ENCODE data around the gene SSBP3. TPM values are rescaled to one million over a fixed set of nuclear protein-coding genes. Genes with fewer than 3 reads are reported as not detected.

Gene SSBP3
- total and polyA plus RNA-seq, 2 of the 13 experiments (the other 11 are each of a cell fraction or from before 2014, with no cell fraction given): 8.5 to 17.6 TPM

DNA sequence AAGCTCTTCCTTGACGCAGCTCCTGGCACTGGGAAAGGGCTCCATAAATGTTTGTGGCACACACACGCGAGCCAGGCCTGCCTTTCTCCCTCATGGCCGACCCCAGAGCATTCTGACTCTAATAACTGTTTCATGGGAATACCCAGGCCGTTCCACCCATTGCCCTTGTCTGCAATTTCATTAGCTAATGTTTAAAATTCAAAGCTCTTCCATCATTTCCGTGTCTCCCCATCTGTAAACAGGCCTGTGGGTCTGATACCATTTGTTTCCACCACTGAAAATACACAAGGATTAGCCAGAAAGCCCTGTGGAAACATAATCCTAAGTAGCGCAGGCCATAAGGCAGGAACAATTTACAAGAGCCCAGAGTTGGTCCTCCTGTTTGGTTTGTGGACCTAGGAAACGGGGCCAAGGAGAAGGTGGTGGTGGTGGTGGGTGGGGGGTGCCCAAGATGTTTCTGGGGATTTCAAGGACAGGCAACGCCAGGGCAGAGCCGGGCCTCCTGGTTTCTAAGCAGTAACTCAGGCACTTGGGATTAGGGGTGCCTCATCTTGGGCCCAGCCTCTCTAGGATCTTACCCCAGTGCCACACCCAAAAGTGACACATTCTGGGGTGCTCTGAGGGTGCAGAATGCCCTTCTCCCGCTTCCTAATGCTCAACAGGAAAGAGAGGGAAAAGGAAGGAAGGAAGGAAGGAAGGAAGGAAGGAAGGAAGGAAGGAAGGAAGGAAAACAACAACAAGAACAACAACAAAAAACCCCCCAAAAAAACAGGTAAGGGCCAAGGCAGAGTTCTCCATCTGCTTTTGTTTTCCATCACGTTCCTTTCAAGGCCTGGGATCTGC lies 79.4 kb downstream of the SSBP3 start (continued):
- TF ChIP-seq ZNF883 (CRISPR knock-in tag; IDR thresholded peaks at IDR 0.05; ENCODE audit: not compliant biosample characterization): no peak
- TF ChIP-seq, protein P1, sequence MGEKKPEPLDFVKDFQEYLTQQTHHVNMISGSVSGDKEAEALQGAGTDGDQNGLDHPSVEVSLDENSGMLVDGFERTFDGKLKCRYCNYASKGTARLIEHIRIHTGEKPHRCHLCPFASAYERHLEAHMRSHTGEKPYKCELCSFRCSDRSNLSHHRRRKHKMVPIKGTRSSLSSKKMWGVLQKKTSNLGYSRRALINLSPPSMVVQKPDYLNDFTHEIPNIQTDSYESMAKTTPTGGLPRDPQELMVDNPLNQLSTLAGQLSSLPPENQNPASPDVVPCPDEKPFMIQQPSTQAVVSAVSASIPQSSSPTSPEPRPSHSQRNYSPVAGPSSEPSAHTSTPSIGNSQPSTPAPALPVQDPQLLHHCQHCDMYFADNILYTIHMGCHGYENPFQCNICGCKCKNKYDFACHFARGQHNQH (CRISPR knock-in tag; IDR thresholded peaks at IDR 0.05): no peak
- no peak for TF ChIP-seq DMAP1 (CRISPR knock-in tag; IDR thresholded peaks at IDR 0.05)

DNA sequence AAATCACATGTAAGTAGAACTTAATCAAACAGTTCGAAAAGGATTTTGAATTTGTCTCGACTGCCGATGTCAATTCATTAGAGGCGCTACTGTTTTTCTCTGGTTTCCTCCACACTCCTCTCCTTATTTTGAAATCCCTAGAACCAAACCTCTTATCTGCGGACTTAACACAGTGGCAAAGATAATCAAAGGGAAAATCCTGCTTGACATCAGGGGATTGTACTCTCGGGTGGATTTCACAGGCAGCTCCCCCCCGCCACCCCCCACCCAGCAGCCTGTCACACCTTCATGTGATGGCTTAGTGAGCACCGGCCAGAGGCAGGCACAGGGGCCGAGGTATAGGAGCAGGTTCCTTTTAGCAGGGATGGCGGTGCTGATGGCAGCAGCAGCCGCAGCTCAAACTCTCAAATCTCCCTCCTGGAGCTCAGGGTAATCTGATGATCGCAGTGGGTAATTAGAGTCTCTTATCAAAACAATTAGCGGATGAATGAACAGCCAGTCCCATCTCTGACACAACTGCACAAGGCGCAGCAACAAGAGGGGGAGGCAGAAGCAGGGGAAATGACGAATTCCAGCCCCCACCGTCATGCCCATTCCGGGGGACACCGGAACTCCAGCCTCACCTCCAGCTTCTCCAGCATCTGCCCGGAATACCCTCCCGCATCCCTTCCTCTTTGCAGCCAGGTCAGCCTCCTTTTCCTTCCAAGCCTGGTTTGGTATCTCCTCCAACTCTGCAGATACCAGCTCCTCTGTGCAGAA lies 80.3 kb downstream of the SSBP3 start:
- no TSS peak for BruUV-seq (replicated peaks)
- TF ChIP-seq POLR2G (IDR thresholded peaks at IDR 0.05; ENCODE audit: low read depth, low read length) (no peak), ZNF230 (CRISPR knock-in tag; IDR thresholded peaks at IDR 0.05) (no peak), SIN3B (IDR thresholded peaks at IDR 0.05; ENCODE audit: low read length) (no peak), EZH2 (conservative IDR thresholded peaks at IDR 0.05; ENCODE audit: low read depth, low read length) (no peak)
- TF ChIP-seq, protein P2, sequence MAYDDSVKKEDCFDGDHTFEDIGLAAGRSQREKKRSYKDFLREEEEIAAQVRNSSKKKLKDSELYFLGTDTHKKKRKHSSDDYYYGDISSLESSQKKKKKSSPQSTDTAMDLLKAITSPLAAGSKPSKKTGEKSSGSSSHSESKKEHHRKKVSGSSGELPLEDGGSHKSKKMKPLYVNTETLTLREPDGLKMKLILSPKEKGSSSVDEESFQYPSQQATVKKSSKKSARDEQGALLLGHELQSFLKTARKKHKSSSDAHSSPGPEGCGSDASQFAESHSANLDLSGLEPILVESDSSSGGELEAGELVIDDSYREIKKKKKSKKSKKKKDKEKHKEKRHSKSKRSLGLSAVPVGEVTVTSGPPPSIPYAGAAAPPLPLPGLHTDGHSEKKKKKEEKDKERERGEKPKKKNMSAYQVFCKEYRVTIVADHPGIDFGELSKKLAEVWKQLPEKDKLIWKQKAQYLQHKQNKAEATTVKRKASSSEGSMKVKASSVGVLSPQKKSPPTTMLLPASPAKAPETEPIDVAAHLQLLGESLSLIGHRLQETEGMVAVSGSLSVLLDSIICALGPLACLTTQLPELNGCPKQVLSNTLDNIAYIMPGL (CRISPR knock-in tag; IDR thresholded peaks at IDR 0.05; ENCODE audit: borderline replicate concordance in 1 of 2, low read depth in 1 of 2): no peak
- TF ChIP-seq, protein P3, sequence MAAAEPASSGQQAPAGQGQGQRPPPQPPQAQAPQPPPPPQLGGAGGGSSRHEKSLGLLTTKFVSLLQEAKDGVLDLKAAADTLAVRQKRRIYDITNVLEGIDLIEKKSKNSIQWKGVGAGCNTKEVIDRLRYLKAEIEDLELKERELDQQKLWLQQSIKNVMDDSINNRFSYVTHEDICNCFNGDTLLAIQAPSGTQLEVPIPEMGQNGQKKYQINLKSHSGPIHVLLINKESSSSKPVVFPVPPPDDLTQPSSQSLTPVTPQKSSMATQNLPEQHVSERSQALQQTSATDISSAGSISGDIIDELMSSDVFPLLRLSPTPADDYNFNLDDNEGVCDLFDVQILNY (CRISPR knock-in tag; conservative IDR thresholded peaks at IDR 0.05): no peak
- WGBS (ENCODE audit: low lambda C conversion rate): 99% methylated on average over 19 of the region's 20 CpGs
- H3K9ac ChIP-seq (ENCODE audit: insufficient read depth, low read depth, low read length): no peak overlapping the region
- in situ Hi-C loops (cut with HindIII; ENCODE audit: extremely low pct_ligation_motif_present, low pct_unique_long_range_greater_than_20kb): no loop called here
- H3K36me3 ChIP-seq (replicated peaks in 1 of 2; ENCODE audit: control insufficient read depth in 1 of 2, insufficient read depth in 2 of 2, low read length in 2 of 2): 0 out of 5 replicates have a peak, but pooled peaks cover 0 to 3% of the 10 kb centered on the region in 2 experiments
- no peak overlapping the region for H3K4me2 ChIP-seq (ENCODE audit: low read depth, low read length)
- CTCF ChIA-PET (ENCODE audit: low intra/inter-chr PET ratio, low total read pairs): no interaction called here
- peaks cover 13% of the 10 kb centered on the region for H3K79me2 ChIP-seq (ENCODE audit: insufficient read depth, low read length)
- intact Hi-C loops (cut with micrococcal nuclease; ENCODE audit: unreplicated experiment): no loop called here
- POLR2A ChIA-PET: no interaction called here
- H4K20me1 ChIP-seq (ENCODE audit: insufficient read depth, low read length): 0 out of 2 replicates have a peak, but pooled peaks cover 5% of the 10 kb centered on the region
- DNase-seq (ENCODE audit: low spot score) (no peak), FAIRE-seq (no peak), ATAC-seq (no peak)
- H2AFZ ChIP-seq (ENCODE audit: low read length): no peak overlapping the region
- H3K27ac ChIP-seq (ENCODE audit: extremely low read length, insufficient read depth, low read length): no peak overlapping the region
- peaks cover 34% of the 10 kb centered on the region for H3K4me1 ChIP-seq (ENCODE audit: insufficient read depth, low read length)
- H3K4me3 ChIP-seq (replicated peaks in 1 of 3; ENCODE audit: insufficient read depth in 1 of 3, low read depth in 2 of 3, low read length in 3 of 3): no peak overlapping the region
- no peaks in the 10 kb centered on the region for H3K27me3 ChIP-seq (ENCODE audit: control insufficient read depth in 1 of 2, insufficient read depth in 2 of 2, low read length in 2 of 2)
- H3K9me3 ChIP-seq (ENCODE audit: low read length): no peaks in the 10 kb centered on the region
